MCF 10A (cell line): ENCODE measurements around the gene U2AF2. TPM values are rescaled to one million over a fixed set of nuclear protein-coding genes. Genes with fewer than 3 reads are reported as not detected.

Source experiments
- BruUV-seq: library from RNA; stranded (reverse); fragments of 400-500 nt; replicated peaks from 2 replicates; lab custom pipeline; 2021; lab: Mats Ljungman, UMichigan
- CTCF ChIA-PET: fragments of 300-600 bp; sonication (Branson Sonifier 250); formaldehyde crosslinking; extraction: SDS; loops from one replicate; lab custom pipeline; 2021; ENCODE audit warnings: antibody characterized with exemption, inconsistent platforms; lab: Yijun Ruan, JAX
- POLR2A ChIA-PET: fragments of 300-600, 350-650 bp; sonication (Branson Sonifier 250); formaldehyde crosslinking; extraction: SDS; loops from one replicate; lab custom pipeline; 2020; ENCODE audit warnings: antibody characterized with exemption, inconsistent platforms; lab: Yijun Ruan, JAX
- DNase-seq: peaks from one replicate; pipeline ENCODE4 v3.0.0-alpha.2; 2018; ENCODE audit not compliant: unreplicated experiment
- H3K27ac Mint-ChIP-seq: one replicate; pipeline ENCODE4 v1.8.0; 2022; ENCODE audit warnings: mild to moderate bottlenecking, low read depth, mixed read lengths; ENCODE audit not compliant: unreplicated experiment
- H3K27me3 Mint-ChIP-seq: one replicate; pipeline ENCODE4 v1.8.0; 2022; ENCODE audit warnings: mixed read lengths; ENCODE audit not compliant: insufficient read depth, unreplicated experiment
- H3K36me3 Mint-ChIP-seq: one replicate; pipeline ENCODE4 v1.8.0; 2022; ENCODE audit warnings: mild to moderate bottlenecking, moderate library complexity, mixed read lengths; ENCODE audit not compliant: insufficient read depth, unreplicated experiment
- H3K4me1 Mint-ChIP-seq: one replicate; pipeline ENCODE4 v1.8.0; 2022; ENCODE audit warnings: mixed read lengths; ENCODE audit not compliant: insufficient read depth, unreplicated experiment
- H3K4me3 Mint-ChIP-seq: one replicate; pipeline ENCODE4 v1.8.0; 2022; ENCODE audit warnings: mild to moderate bottlenecking, moderate library complexity, mixed read lengths; ENCODE audit not compliant: unreplicated experiment
- H3K9me3 Mint-ChIP-seq: one replicate; pipeline ENCODE4 v1.8.0; 2022; ENCODE audit warnings: mixed read lengths; ENCODE audit not compliant: unreplicated experiment
- CTCF ChIP-seq: fragments of 200-600 bp; IDR thresholded peaks from one replicate; pipeline ENCODE4 v1.8.0; 2022; ENCODE audit warnings: antibody characterized with exemption, mild to moderate bottlenecking; ENCODE audit not compliant: unreplicated experiment
- intact Hi-C: fragments of 100-400 bp; cut with micrococcal nuclease; formaldehyde crosslinking; loops from 2 replicates; pipeline ENCODE4 v1.14.1; 2022
- total RNA-seq: library from RNA; stranded (reverse); gene quantifications from 2 replicates; pipeline ENCODE4 v1.2.3, GENCODE V29; 2022

The U2AF2 gene
- total RNA-seq, 1 experiment from 2014 or later, result 280 TPM

- no peak for DNase-seq
- Mint-ChIP-seq H3K4me1 (peaks cover 12% of the 10 kb centered on the region), H3K27ac (no peak within 1 kb of the TSS), H3K4me3 (peak within 1 kb of the TSS; percentile 60), H3K27me3 (no peaks in the 10 kb centered on the region), H3K36me3 (peaks cover 48% of the 10 kb centered on the region), H3K9me3 (no peaks in the 10 kb centered on the region)
- no TSS peak for BruUV-seq
- ChIA-PET CTCF (interaction anchor here (0.6 to 3.6 kb wide), 7 partner anchors 9 to 1111 kb away, joined by 3 to 25 read pairs (median 4); no protein-coding TSS in a partner anchor), POLR2A (interaction anchor here (0.6 to 1.8 kb wide), 9 partner anchors 9 to 1459 kb away, joined by 3 to 7 read pairs (median 3); partner anchors contain the start of genes MBOAT7 and UBE2S)
- intact Hi-C loops, result no loop called here
- TF ChIP-seq CTCF, result no peak
Observed at GRCh38 chr19:55647732-55648584, 6.9 kb upstream of the U2AF2 start, which contains the start of gene CCDC106. Gene CCDC106 (plus strand): TSS chr19:55648212. CDS start chr19:55649047, 835 bp downstream.

- intact Hi-C loops, result no loop called here
- H3K36me3 Mint-ChIP-seq, result peaks cover 43% of the 10 kb centered on the region
- no peak for DNase-seq
- no peak for TF ChIP-seq CTCF
- no peaks in the 10 kb centered on the region for H3K9me3 Mint-ChIP-seq
- H3K27me3 Mint-ChIP-seq, result no peaks in the 10 kb centered on the region
- H3K4me3 Mint-ChIP-seq, result peak overlapping the region; percentile 60
- H3K27ac Mint-ChIP-seq, result no peak overlapping the region
- ChIA-PET POLR2A (interaction anchor here (0.9 to 1.1 kb wide), 2 partner anchors 13 to 27 kb away, joined by 3 read pairs; no protein-coding TSS in a partner anchor), CTCF (interaction anchor here (0.6 to 1.3 kb wide), 7 partner anchors 10 to 1178 kb away, joined by 3 to 5 read pairs (median 4); no protein-coding TSS in a partner anchor)
- peaks cover 5% of the 10 kb centered on the region for H3K4me1 Mint-ChIP-seq
- no TSS peak for BruUV-seq
Observed at GRCh38 chr19:55648585-55649267, 6.1 kb upstream of the U2AF2 start.

GRCh38 chr19:55649268-55650125, 5.3 kb upstream of the U2AF2 start:
- no TSS peak for BruUV-seq
- H3K27me3 Mint-ChIP-seq, result no peaks in the 10 kb centered on the region
- CTCF ChIA-PET, result interaction anchor here (0.6 to 1.3 kb wide), 6 partner anchors 16 to 1179 kb away, joined by 3 to 5 read pairs (median 4); no protein-coding TSS in a partner anchor
- no peak for TF ChIP-seq CTCF
- H3K9me3 Mint-ChIP-seq, result no peaks in the 10 kb centered on the region
- H3K4me1 Mint-ChIP-seq, result peaks cover 2% of the 10 kb centered on the region
- intact Hi-C loops, result no loop called here
- no peak for DNase-seq
- peaks cover 42% of the 10 kb centered on the region for H3K36me3 Mint-ChIP-seq
- no peak overlapping the region for H3K27ac Mint-ChIP-seq
- POLR2A ChIA-PET, result interaction anchor here (0.9 kb wide), 1 partner anchor 14 kb away, joined by 3 read pairs; no protein-coding TSS in a partner anchor
- H3K4me3 Mint-ChIP-seq, result peak overlapping the region; percentile 40
